Measurements from ENCODE around the gene TLR6.
"Not testable (repeated sequence)": the region's sequence is repeated elsewhere in the genome, so short reads cannot be mapped to it uniquely, and the experiment has no call there.

The TLR6 gene

DNA sequence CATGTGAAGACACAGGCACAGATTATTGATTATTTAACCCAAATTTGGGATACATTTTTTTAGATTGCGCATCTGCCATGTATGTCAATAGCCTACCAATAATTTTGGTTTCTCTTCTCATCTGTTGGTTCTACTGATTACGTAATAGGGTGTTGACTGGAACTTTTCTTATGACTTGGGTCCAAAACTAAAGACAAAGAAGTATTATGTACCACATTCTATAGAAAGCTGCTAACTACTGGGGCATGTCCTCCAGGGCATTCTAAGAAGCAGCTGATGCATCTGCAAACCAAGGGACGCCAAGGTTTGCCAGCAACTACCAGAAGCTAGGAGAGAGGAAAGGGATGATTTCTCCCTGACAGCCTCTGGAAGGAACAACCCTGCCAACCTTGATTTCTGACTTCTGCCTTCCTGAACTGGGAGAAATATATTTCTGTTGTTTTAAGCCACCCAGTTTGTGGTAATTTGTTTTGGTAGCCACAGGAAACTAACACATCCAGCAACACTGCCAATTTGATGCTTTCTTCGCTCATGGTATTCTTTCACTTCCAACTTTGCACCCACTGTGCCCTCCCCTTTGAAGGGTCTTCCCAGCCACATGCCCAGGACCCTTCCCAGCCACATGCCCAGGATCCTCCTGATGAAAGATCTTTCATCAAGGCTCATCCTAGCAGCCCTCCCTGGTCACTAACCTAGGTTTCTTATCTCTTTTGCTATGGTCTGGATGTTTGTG, 36.1 kb downstream of the TLR6 start:
- no peak for DNase-seq

DNA sequence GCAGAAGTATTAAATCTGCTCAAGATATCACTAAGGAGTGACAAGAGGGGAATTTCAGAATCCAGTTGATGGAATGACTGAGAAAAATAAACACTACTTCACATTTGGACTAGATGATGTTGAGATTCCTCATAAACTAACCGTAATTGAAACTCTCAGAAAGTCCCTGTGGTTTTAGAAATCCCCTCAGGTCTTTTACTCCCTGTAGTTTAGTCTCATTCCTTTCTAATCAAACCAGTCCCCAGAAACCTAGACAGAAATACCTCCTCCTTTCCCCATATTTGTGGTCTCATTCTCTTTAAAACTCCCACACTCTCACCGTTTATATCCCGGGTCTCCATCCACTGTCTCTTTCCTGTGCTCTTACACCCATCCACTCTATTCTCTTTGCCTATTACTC, 37.0 kb downstream of the TLR6 start:
- DNase-seq, result no peak

DNA sequence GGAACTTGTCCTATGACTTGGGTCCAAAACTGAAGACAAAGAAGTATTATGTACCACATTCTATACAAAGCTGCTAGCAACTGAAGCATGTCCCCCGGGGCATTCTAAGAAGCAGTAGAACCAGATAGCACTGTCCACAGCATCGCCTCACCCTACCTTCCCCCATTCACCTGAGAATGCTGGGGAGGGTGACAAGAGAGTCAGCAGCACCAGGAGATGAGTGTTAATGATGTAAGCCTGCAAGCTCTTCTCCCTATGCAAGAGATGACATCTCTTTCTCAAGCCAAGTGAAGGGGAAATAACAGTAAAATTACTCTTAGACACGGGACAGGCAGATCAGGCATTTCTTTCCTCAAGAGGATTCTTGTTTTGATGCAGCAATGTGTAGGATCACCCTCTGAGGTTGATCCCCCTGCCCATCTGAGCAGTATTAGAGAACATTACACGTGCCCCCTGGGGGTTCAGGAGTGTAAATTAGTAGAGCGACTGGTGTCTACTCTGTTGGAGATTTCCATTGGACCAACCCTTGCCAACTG, 38.1 kb downstream of the TLR6 start:
- no peak for DNase-seq

DNA sequence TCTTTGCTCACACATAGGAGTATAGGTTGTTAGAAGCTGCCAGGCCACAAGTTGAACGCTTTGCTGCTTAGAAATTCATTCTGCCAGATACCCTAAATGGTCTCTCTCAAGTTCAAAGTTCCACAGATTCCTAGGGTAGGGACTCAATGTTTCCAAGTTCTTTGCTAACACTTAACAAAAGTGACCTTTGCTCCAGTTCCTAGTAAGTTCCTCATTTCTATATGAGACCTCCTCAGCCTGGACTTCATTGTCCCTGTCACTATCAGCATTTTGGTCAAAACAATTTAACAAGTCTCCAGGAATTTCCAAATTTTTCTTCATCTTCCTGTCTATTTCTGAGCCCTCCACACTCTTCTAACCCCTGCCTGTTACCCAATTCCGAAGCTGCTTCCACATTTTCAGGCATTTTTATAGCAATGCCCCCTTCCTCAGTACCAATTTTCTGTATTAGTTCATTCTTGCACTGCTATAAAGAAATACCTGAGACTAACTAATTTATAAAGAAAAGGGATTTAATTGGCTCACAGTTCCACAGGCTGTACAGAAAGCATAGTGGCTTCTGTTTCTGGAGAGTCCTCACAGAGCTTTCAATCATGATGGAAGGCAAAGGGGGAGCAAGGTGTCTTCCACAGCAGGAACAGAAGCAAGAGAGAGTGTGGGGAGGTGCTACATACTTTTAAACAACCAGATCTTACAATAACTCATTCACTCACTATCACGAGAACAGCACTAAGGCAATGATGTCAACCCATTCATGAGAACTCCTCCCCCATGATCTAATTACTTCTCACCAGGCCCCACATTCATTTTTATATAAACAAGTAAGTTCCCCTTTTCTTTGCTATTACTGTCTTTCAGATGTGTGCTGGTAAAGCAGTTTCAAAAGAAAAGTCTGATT, 40.5 kb downstream of the TLR6 start:
- DNase-seq, result no peak

DNA sequence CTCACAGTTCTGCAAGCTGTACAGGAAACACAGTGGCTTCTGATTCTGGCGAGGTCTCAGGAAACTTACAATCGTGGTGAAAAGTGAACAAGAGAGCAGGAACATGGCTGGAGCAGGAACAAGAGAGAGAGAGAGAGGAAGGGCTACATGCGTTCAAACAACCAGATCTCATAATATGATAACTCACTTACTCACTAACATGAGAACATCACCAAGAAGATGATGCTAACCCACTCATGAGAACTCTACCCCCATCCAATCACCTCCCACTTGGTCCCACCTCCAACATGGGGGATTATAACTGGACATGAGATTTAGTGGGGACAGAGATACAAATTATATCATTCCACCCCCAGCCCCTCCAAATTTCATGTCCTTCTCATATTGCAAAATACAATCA, 42.2 kb downstream of the TLR6 start:
- DNase-seq, result no peak

DNA sequence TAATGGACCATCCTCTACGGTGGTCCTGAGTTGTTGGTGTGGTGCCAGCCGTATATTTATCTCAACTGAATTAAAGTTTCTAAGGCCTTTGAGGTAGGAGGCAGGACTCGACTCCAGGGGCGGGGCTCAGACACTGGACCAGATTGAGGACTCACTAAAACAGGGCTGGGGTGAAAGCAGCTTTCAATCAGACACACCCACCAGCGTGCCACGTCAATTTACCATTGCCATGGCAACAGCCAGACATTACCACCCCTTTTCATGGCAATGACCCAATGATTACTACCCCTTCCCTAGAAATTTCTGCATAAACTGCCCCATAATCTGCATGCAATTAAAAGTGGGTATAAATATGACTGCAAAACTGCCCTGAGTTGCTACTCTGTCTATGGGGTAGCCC, 45.3 kb downstream of the TLR6 start:
- DNase-seq, result no peak

DNA sequence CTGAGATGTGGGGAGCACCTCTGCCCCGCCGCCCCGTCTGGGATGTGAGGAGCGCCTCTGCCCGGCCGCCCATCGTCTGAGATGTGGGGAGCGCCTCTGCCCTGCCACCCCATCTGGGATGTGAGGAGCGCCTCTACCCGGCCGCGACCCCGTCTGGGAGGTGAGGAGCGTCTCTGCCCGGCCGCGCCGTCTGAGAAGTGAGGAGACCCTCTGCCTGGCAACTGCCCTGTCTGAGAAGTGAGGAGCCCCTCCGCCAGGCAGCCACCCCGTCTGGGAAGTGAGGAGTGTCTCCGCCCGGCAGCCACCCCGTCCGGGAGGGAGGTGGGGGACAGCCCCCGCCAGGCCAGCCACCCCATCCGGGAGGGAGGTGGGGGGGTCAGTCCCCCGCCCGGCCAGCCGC, 49.2 kb downstream of the TLR6 start:
- DNase-seq, result not testable (repeated sequence)

DNA sequence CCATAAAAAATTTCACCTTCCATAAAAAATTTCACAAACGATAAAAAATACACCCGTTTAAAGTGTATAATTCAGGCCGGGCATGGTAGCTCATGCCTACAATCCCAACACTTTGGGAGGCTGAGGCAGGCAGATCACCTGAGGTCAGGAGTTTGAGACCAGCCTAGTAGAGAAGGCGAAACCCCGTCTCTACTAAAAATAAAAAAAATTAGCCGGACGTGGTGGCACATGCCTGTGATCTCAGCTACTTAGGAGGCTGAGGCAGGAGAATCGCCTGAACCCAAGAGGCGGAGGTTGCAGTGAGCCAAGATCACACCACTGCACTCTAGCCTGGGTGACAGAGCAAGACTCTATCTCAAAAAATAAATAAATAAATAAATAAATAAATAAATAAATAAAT, 50.4 kb downstream of the TLR6 start:
- not testable (repeated sequence) for DNase-seq

DNA sequence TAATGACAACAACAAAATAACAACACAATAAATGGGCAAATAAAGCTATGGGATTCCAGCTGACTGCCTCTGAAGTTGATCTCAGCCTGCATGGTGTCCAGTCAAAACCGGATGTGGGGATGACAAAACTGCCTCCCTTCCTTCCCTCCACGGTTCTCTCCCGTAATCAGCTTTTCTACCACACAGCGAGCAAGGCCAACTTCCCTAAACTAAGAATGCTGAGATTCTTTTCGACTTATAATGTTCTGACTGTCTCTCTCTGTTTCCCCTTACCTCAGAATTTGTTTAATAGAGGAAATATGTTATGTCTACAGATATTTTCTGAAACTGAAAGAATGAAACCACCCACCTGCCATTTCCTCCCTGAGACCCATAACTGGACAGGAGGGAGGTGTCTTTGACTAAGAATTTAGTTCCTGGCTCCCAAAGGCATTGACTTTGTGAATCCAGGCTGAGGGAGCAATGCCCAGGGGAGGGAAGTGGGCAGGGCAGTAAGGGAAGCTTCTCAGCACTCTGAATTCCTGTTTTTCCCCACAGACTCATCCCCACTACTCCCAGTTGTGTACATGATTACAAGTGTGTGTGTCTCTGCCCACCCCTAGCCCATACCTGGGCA, 51.0 kb downstream of the TLR6 start:
- no peak for DNase-seq

DNA sequence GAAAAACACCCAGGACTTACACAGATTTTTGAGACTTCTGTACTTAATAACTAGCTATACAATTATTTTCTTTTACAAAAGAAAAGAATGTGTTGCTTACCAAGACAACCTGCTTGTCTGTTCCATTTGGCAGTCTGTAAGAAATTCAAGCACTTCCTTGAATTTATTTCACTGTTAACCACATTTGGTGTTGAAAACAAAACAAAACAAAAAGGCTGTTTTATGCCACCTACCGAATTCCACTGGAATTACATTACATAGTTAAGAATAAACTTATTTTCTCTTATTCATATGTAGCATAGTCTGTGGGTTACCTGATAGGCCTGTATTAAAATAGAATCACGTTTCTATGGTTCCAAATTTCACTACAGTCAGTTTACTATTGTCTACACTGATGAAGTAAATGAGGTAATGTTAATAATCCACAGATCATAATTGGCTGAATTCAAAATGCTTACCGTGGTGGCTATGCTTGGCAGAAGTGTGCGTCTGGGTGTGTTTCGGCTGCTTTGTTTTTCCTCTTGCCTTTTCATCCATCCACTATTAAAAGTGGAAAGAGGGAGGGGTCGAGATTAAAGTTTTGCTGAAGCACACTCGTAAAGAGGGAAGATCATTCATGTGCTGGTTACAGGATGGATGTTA, 51.8 kb downstream of the TLR6 start, which contains the start of gene TLR1:
TLR1 (minus strand) TSS at position 138 of the 642 bp plus-strand sequence. CDS start 5,960 bp downstream, outside the sequence.
- DNase-seq, result no peak

DNA sequence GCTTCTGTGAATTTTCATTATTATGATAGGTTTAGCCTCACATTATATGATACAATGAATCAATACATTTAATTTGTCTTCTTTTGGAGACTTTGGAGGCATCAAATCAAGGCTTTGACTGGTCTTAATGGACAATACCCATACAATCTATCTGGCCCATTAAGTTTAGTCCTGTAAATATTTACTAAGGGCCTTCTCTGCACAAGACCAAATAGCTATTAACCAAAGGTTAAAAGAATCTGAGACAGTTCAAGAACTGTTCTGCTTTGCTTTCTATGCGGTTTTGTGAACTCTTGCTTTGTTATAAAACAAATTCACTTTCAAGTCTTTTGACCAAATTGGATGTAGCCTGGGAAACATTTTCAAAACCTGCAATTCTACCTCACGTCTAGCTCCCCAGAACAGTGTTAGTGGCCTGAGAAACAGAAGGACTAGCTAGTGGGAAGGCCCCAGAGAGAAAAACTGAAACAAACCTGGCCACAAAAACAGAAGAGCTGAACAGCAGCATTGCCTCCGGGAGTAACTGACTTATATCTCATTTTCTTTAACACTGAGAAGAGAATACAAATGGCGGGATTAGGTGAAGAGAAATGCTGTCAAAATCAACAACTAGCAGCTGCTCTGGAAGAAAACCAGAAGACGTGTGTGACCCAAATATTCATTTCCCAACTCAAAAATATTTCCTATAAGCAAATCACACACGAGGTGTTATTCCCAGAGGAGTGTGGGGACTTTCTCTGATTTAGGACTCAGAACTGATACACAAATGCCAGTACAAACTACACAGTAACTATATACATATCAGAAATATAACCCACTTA, 52.6 kb downstream of the TLR6 start:
- DNase-seq, result no peak

DNA sequence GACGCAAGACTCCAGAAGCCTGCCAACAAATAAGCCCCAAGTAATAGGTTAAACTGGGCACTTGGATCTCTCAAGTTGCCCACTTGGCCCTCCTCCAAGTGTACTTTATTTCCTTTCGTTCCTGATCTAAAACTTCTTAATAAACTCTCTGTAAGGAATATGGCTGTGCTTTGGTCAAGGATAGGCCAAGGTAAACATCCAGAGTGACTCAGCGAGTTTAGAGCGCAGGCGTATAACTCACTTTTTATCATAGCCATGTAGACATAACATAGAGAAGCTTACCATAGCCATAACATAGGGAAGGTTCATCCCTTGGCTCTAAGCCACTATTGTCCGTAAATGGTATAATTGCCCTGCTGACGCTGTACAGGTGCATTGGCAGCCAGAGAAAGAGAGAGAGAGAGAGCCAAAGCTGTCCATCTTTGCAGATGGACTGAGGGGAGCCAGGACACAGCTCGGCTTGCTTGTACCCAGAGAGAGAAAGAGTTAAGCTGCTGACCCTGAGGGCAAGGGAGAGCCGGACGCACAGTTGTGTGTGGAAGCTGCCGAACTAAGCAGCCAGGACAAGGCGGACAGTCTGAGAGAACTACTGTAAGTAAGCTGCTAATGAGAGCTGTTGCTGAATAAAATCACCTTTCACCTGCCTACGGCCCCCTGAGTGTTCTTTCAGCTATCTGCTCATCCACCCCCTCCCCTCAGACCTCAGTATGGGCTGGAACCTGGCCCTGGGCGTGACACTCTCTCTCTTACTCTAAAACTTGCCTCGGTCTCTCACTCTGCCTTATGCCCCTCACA, 53.9 kb downstream of the TLR6 start:
- no peak for DNase-seq

DNA sequence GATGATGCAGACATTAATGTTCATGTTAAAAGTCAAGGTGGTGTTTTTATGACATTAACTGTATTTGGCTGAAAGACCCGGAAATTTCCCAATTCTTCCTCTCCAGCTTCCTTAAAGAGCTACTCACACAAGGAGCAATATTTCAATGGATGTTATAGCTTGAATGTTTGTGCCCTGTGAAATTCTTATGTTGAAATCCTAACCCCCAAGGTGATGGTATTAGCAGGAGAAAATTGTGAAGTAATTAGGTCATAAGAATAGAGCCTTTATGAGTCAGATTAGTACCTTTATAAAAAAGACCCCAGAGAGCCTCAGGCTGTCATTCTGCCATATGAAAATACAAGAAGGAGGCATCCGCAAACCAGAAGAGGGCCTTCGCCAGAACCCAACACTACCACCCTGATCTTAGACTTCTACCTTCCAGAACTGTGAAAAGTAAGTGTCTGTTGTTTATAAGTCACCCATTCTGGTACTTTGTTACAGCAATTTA, 55.6 kb downstream of the TLR6 start:
- no peak for DNase-seq

DNA sequence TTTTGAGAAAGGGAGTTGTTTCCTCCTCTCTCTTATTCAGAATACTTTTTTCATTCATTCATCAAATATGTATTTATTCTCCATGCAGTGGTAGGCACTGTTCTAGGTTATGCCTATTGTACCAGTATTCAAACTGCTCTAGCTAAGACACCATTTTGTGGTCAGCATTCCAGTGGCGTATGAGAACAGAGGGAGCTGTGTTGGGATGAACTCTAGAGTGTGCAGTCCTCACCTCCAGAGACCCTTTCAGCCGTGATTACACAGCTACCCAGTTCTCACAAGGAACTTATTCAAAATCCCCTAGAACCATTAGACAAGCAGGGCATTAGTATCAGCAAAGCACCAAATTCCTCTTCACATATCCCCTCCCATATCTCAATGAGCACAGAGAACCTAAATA, 56.3 kb downstream of the TLR6 start:
- no peak for DNase-seq

DNA sequence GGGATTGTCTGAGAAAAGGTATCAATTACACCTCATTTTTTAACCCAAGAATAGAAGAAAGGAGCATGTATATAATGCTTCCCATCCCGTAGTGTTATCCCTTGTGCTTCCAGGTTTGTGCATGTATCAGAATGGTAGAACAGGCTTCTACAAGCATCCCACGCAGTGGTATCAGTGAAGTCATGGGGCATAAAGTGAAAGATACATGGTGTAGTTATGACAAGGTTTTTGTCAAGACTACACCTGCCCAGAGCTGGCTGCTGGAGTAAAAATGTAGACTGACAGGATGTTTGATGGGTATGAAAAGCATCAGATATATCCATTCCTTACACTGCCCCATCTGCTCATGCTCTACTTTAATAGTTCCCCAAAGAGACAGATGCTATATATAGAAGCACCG, 61.5 kb downstream of the TLR6 start:
- DNase-seq, result no peak

DNA sequence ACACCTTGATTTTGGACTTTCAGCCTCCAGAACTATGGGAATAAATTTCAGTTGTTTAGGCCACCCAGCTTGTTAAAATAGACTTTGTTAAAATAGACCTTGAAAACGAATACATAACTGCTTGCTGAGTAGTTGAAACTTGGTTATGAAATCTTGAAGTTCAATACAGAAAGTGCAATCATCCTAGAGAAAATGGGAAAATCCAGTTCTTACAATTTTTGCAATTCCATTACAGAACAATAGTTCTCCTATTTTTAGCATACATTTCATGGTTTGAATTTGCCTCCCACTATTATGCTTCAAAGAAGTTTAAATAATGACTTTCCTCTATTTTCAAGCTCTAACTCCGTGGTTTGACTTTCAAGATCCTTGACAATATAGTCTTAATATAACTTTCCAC, 62.6 kb downstream of the TLR6 start:
- no peak for DNase-seq

DNA sequence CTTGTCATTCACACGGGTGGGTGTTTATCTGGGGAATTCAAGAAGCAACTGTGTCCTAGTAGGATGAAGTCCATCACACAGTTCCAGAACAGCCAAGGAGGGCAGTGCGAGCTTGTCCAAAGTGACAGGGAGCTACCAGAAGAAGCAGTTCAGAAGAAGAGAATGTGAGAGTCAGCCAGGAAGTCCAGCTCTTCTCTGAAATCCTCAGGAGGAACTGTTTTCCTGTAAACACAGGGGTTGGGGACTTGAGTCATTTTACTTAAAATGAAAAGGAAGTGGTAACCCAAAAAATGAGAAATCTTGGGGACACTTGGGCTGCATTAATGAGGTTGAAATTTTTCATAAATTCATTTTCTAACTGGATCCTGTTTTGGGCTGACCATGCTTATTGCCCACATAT, 65.6 kb downstream of the TLR6 start:
- DNase-seq, result no peak

DNA sequence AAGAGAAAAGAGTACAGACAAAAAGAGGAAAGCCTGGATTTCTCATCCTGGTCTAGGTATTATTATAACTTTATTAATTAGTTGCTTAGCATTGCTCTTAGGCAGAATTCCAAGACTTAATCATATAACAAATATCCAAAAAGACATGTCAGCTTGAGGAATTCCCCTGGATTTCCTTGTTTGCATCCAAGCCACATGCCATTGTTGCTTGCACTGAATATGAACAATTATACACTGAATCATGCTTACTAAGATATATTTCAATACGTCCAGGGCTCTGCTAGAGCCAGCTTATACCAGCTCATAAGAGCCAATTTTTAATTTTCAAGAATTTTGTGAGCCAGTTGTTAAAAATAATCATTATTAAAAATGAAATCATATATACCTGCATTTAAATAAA, 68.3 kb downstream of the TLR6 start:
- no peak for DNase-seq

DNA sequence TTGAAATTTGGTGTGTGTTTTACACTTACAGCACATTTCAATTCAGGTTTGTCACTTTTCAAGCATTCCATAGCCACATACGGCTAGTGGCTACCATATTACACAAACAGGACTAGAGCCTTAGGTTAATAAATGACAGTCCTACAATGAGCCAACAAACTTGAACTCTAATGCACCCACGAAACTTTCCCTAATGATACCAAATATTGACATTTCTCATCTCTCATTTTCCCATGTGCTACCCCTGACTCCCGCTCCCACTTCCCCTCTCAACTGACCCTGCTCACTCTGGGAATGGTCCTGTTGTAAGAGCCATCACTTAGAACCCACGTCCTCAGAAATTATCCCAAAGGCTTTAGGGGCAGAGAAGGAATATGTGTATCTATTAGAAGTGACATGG, 68.9 kb downstream of the TLR6 start:
- no peak for DNase-seq

DNA sequence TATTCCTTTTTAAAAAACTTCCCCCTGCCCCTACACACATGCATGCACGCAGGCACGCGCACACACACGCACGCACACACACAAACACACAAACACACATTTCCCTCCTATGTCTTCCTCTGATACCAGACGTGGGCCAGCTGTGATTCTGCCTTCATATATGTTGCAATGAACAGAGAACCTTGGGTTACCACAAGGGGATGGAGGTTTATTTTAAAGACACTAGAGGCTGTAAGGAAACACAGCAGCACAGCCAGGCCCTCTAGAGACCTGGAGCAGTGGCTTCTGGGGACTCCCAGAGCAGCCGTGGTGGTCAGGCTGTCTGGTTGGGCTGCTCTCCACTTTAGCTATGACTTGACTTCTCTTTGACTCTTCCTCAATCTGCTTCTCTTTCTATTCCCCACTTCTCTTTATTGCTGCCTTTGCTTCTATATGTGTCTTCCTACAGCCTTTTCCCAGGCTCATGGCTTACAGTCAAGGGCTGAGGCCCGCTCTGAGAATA, 70.7 kb downstream of the TLR6 start:
- no peak for DNase-seq
